Neural cell (in vitro differentiated cells): ENCODE measurements around the gene OVCA2.

Experiments
- CTCF ChIP-seq: fragments of 450-650 bp; IDR thresholded peaks from 2 replicates; pipeline ENCODE4 v1.5.1; 2014; ENCODE audit warnings: antibody characterized with exemption, mild to moderate bottlenecking, moderate library complexity; ENCODE audit not compliant: poor library complexity, severe bottlenecking
- EP300 ChIP-seq: fragments of 450-650 bp; conservative IDR thresholded peaks from 2 replicates; pipeline ENCODE4 v1.6.1; 2014; ENCODE audit warnings: antibody characterized with exemption, mild to moderate bottlenecking, moderate library complexity; ENCODE audit not compliant: poor library complexity, severe bottlenecking
- EZH2 ChIP-seq: fragments of 200-600, 300-800 bp; shearing (Covaris generic), sonication (generic); IDR thresholded peaks from 2 replicates; pipeline ENCODE4 v1.6.1; 2014; ENCODE audit warnings: antibody characterized with exemption, low read length, borderline replicate concordance, mild to moderate bottlenecking; ENCODE audit not compliant: insufficient read depth, poor library complexity, severe bottlenecking
- POLR2AphosphoS5 ChIP-seq: IDR thresholded peaks from 2 replicates; pipeline ENCODE4 v1.6.1; 2012
- TAF1 ChIP-seq: IDR thresholded peaks from 2 replicates; pipeline ENCODE4 v1.6.1; 2012; ENCODE audit warnings: low read depth

- TF ChIP-seq CTCF (no peak), TAF1 (no peak), POLR2AphosphoS5 (peak; percentile 0), EZH2 (no peak), EP300 (no peak)
Measured at GRCh38 chr17:2024572-2025219, 17.1 kb upstream of the OVCA2 start.
